Ureter (tissue), 1 donor: Measurements from ENCODE around the gene PHLPP1. TPM values are rescaled to one million over a fixed set of nuclear protein-coding genes. Genes with fewer than 3 reads are reported as not detected.

ENCODE experiments used
- DNase-seq: peaks from one replicate; pipeline ENCODE4 v3.0.0-alpha.2; 2020; ENCODE audit warnings: low spot score
- total RNA-seq: library from RNA; stranded (reverse); gene quantifications from one replicate; pipeline ENCODE4 v1.2.4, GENCODE V29; 2023
- donor health status: DM: yes; HTN: yes; CAD: no.

The PHLPP1 gene
- total RNA-seq, 1 donor from 2014 or later: 42.0 TPM

DNA sequence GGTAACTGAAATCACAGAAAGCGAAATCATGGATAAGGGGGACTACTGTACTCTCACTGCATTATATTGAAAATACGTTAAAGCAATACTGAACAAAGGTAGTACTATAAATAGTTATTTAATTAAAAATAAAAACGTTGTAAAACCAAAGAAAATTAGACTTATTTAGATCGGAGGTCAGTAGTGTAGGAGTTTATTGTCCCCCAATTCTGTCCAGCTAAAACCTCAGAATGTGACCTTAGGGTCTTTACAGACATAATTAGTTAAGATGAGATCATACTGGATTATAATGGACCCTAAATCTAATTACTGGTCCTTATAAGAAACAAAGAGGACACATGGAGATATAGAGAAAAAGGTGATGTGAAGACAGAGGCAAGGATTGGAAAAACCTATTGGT is 95.3 kb downstream of the PHLPP1 start:
- no peak for DNase-seq

DNA sequence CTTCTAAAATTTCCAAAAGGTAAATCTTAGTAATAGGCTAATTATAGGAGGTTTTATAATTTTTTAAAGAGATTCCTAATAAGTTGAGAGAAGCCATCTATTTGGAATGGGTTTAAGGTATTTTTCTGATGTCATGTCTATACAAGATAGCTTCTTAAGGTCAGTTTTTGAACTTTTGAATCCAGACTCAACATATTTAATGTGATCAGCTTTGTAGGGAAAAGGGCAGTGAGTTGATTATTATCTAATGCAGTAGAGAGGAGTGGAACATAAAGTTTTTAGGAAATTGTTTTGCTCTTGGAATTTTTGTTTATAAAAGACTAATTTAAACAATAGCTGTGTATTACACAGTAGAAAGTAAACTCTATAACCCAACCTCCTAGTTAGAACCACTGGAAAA is 96.3 kb downstream of the PHLPP1 start:
- DNase-seq: no peak

DNA sequence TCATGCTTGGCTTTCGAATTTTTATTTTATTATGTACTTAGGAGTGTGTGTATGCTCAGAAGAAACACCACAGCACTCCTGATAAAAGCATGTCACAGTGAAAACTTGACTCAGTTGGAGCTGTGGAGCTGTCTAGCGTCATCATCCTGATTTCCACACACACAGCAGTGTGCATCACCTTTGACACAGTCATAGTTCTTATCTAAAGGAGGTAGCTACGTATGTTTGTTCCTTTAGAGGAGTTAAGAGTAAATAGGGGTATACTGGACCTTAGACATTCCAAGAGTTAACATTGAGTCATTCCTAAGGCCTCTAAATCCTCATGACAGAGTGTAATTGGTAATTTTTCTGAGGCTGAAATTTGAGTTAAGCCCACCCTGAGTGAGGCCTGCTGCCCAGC is 96.9 kb downstream of the PHLPP1 start:
- no peak for DNase-seq

DNA sequence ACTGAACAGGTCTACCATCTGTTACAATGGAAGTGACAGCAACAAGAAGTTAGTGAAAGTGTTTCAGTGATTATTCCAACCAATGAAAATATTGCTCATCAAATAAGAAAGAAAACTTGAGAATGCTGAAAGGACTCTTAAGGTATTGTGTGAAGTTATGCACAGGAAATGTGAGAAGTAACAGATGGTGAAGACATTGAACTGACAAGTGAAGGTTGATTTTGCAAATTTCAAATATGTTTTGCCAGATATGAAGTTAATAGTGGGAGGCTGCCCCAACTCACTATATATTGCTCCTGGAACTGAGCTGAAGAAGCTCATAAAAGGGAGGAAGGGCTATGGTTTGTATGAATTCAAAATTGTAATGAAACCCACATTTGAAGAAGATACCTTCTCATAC is 97.5 kb downstream of the PHLPP1 start:
- DNase-seq: no peak

DNA sequence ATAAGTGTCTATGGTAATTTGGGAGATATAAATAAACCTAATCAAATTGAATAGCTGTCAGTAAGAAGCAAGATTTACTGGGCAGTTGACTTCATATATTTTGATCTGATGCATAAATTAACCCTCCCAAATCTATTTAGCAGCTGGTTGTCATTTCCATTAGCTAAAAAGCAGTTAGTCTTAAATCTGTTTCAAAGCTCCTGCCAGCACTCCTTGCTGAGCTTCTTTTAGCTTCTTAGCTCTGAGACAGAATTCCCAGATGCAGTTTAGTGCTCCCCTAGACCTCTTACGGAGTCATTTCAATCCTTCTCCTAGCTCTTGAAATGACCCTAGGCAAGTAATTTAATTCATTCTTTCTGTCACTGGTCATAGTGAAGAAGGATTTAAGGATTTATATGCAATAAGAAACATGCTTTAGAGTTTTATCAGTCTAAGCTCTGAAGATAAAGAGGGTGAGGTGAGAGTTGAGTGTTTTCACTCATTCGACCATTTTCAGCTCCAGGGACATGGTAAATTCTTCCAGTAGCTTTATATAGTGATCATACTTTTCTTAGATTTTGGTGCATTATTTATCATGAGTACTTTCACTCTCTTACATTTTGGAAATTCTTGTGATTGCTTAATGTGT is 98.9 kb downstream of the PHLPP1 start:
- no peak for DNase-seq

DNA sequence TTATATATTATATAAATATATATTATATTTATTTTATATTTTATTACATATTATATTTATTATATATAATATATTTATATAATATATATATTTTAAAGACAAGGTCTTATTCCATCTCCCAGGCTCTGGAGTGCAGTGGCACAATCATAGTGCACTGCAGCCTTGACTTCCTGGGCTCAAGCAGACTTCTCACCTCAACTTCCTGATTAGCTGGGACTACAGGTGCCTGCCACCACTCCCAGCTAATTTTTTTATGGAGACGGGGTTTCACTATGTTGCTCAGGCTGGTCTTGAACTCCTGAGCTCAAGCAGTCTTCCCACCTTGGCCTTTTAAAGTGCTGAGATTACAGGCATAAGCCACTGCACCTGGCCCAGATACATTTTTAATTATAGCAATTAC is 110.0 kb downstream of the PHLPP1 start:
- no peak for DNase-seq

DNA sequence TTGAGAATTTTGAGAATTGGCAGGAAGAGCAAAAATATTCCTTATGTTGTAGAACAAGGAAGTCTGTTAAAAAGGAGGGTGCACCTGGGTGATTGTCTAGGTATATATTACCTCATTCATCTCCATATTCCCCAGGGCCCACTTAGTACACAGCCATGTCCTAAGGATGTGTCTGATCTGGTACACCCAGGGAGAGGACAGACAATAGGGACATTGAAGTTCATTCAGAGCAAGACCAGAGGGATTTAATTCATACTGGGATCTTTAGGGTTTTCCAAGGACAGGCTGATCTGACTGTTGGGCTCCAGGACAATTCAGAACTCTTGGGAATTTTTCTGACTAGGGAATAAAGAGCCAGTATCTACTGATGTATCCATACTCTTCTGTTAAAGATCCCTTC is 112.1 kb downstream of the PHLPP1 start:
- DNase-seq: no peak

DNA sequence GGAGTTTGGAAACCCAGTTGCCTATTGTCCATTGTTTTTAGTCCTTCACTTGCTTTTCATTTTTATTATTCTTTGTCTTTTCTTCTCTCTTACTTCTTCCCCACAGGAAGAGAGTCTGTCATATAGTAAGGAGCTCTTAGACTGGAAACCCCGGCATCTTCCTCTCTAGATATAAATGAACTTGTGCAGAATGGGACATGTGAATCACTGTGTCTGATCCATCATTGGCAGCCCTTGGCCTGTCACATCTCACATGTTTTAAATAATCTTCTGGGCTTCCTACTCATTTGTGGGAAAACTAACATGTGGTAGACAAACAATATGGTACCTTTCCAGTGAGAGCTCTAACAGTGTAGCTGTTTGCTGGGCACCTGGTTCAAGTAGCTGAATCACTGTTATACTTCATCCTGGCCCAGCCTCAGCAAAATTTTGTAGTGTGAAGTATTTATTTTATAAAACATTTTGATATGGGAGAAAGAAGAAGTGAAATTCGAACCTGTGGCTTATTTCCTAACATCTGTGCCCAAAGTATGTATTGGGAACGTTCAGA is 112.8 kb downstream of the PHLPP1 start:
- no peak for DNase-seq

DNA sequence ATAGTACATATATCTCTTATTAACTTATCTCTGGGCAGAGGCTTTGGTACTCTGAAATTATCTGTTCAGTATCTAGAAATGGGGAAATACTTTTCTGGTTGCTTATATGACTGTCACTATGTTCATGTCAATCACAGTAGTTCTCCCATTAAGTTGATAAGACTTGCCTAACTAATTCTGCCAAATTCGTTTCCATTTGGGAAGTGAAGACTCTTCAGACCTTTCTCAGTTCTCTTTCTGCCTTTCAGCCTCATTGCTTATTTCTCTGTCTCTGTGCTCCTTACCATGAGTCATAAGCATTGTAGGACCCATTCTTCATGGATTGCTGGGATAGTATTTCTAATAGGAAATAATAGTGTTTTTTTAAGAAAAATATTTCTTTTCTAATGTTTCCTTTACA is 113.5 kb downstream of the PHLPP1 start:
- DNase-seq: no peak

DNA sequence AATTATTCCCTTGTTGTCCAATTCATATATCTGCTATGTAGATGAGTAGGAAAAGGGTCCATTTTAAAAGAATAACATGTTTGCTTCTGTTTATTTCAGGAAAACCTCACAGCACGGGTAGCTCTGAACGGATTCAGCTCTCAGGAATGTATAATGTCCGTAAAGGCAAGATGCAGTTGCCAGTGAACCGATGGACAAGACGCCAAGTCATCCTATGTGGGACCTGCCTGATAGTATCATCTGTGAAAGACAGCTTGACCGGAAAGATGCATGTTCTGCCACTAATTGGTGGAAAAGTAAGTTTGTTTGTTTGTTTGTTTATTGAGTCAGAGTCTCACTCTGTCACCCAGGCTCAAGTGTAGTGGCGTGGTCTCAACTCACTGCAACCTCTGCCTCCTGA is 114.6 kb downstream of the PHLPP1 start:
- no peak for DNase-seq

DNA sequence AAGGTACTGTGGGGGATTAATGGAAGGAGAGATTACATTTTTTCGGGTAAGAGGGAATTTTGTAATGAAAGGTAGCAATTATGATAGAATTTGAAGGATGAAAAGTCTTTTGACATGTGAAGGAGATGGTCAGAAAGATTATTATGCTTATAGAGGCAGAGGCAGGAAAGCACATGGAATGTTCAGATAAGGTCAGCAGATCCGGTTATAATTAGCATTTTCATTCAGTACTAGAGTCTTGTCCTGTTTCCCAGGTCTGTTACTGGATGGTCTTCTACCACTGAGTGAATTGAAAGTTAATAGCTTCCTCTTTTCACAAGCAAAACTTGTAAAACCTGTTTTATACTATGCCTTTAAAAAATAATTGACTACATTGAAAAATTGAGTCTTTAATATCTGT is 116.9 kb downstream of the PHLPP1 start:
- DNase-seq: no peak

DNA sequence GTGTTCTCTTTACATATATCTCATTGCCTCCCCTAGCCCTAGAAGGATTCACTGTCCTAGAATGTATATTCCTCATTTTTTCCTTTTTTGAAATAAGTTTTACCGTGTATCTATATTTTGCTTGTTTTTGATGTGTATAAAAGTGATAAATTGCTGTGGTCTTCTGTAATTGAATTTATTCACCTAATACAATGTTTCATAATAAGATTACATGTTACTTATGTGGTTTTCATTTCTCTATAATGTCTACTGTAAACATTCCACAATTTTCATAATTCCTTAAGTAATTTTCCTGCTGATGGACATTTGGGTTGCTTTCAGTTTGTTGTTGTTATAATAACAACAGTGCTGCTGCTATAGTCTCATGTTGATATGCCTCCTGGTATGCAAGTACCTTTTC is 118.2 kb downstream of the PHLPP1 start:
- DNase-seq: no peak

DNA sequence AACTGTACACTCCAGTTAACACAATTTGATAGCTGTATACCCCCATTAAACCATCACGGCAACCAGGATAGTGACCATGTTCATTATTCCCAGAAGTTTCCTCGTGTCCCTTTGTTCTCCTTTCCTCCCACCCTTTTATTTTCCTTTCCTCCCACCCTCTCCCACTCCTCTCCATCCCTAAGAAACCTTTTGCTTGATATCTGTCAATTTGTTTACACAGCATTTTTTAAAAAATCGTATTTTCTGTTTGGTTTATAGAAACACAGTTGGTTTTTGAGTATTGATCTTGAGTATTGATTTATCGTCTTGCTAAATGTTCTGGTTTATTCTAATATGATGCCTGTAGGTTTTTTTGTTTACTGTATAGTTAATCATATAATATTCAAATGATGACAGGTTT is 119.4 kb downstream of the PHLPP1 start:
- DNase-seq: no peak

DNA sequence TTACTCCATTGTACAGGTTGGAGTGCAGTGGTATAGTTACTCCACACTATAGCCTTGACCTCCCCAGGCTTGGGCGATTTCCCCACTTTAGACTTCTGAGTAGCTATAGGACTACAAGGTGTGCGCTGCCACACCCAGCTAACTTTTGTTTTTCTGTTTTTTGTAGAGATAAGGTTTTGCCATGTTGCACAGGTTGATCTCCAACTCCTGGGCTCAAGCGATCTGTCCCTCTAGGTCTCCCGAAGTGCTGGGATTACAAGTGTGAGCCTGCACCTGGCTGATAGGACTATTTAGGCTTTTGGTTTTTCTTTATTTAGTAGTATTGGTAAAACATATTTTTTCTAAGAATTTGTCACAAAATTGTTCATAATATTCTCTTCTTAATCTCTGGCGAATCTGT is 121.7 kb downstream of the PHLPP1 start:
- no peak for DNase-seq

DNA sequence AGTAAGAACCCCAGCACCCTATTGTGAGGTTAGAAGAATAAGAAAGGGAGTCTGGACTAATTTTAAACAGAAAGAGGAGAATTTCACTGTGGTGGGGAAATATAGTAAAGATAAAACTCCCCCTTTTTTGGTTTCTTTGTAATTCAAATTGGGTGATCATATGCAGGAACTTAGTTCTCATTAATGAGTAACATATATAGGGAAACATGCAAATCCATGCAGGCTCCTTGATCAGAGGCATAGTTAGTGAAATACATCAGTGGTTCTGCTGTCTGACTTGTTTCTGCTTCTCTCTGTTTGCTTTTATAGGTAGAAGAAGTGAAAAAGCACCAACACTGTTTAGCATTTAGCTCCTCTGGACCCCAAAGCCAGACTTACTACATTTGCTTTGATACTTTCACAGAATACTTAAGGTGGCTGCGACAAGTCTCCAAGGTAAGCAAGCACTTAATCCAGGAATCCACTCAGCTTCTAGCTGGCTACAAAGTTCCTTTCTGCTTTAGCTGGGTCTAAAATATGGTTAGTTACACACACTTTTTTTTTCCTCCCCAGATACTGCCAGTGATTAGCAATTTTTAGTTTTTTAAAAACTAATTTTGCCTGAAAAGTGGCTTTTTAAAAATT is 123.2 kb downstream of the PHLPP1 start:
- DNase-seq: no peak

DNA sequence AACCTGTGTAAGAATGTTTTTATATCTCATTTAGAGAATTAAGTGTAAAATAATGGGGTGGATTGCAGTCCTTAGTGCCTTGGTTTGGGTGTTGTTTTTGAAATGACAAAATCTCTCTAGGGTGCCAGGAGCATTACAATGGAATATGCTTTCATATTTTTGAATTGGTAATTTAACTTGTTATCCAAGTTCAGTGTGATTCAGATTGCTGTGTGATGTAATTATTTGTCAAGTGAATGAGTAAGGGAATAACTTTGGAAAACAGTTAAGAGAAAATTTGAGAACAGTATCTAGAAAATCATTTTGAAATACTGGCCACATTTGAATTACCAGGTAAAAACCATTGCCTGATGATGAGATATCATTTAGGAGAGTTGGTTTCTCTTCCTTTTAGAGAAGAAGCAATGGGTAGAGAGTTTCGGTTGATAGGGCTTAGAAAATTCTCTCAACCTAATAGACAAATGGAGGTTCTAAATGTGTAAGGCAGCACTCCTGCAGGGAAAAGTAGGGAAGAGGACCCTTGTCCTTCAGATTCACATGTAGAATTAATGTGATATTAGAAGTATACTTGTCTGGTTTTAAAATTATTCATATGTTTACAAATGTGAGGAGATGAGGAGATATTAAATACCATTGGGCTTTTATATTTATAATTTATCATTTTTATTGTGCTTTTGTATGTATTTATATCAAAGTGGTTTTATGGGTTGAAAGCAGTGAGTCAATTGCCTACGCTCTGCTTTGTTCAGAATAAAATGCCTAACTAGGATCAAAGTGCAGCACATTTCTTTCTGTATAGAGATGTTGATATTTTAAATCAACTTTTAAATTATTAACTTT is 124.8 kb downstream of the PHLPP1 start:
- DNase-seq: no peak

DNA sequence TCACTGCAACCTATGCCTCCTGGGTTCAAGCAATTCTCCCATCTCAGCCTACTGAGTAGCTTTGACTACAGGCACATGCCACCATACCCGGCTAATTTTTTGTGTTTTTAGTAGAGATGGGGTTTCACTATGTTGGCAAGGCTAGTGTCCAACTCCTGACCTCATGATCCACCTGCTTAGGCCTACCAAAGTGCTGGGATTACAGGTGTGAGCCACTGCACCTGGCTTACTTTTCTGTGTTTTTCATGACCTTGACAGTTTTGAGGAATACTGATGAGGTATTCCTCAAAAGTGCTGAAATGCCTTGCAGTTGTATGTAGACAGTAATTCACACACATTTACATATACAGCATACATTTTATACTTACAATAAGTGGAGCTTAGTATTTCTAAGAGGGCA is 126.1 kb downstream of the PHLPP1 start:
- DNase-seq: no peak

DNA sequence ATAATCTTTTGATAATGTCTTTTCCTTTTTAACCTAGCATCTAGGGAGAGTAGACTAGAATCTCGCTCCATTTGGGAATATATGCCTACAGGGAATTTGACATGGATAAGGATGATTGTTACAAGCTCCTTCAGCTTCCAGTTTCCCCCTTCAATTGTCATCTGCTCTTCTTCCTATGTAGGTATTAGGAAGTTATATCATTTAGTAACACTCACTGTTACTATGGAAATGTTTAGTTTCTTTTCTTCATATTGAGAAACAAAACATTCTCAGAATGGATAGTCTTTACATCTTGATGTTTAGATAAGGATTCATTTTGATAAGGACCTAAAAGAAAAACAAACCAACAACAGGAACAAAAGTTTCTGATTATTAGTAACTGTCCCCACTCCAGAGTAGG is 127.6 kb downstream of the PHLPP1 start:
- DNase-seq: no peak

DNA sequence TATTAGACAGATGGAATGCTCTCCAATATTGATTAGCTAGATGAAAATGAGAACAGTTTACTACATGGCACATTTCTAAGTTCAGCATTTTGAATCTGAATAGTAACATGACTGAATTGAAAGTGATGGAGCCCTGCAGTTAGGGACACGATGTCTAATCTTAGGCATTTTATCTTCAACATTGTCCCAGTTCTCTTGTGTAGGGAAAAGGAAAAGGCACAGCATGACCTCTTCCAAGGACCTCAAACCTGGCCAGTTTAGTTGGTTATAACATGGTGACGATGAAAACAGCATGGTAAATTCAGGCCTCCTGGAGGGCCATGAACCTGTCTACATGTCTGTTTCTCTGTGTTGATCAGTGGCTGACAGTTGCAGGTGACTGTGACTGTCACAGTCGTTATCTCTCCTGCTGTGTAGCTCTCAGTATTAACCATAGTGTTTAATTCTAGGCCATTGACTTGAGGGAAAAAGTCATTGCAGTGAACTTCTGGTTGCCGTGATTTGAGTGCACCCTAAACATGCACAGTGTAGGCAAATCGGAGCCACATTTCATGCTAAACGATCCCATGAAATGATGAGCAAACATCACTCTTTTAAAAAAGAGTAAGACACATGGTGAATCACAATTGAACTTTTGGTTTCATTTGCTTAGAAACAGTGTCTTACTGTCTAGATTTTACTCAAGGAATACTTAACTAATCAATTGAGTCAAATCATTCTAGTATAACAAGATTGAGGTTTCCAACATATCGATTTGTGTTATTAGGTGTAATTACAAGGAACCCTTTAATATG is 129.7 kb downstream of the PHLPP1 start:
- DNase-seq: no peak

DNA sequence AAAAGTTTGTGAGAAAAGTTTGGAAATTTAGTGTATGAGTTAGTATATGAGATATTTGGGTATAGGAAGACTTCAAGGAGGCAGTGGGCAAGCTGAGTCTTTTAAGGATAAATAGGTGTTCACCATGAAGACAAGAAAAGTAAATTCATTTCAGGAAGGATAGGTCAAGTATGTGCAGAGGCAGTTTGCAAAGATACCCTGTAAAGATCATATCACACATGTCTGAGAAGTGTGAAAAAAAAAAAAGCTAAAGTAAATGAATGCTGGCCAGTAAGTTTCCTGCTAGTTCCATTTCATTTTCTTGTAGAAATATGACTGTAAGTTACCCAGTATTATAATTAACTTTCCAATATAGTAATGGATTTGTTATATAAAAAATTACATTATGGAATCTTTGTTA is 131.0 kb downstream of the PHLPP1 start:
- DNase-seq: no peak

DNA sequence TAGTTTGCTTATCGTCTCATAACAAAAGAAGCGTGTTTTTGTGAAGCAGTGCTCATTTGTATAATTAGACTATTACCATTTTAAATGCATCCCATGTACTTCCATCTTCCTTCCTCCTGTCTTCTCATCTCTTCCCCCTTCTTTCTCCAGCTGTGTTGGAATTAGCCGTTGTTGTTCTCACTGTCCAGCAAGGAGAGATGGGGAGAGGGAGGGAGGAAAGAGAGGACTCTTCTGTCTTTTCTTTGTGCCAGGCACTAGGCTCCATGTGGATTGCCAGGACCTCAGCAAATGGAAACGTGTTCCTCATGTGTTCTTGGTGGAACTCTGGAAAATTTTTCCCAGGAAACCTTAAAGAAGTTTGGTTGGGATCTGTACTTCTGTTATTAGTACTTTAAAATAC is 131.7 kb downstream of the PHLPP1 start:
- DNase-seq: no peak

DNA sequence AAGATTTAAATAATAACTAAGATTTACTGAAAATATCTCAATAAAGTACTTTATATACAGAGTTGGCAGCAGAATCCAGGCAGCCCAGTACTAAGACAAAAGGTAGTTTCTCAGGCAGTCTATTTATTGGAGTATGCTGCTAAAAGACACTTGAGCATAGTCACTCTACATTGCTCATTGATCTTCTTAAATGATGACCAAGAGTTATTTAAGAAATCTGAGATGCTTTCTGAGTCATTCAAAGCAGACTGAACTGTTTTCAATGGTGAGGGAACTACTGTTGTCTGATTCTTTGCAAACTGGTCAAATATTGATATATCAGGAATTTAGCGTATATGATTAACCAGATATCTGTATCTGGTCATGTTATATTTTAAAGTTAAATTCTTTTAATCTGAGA is 133.6 kb downstream of the PHLPP1 start:
- DNase-seq: no peak
